ENCODE results near the gene SCAANT1.

Gene SCAANT1

GRCh38 chr3:63911873-63912767 lies at the start of gene SCAANT1:
TSS of gene SCAANT1 (minus strand) at chr3:63912383.
- DNase-seq (ENCODE audit: low read depth, low spot score) = no peak

GRCh38 chr3:63961891-63962290 lies 49.7 kb upstream of the SCAANT1 start:
- Histone ChIP-seq H3K27ac (ENCODE audit: low read length) (no peak overlapping the region), H3K27me3 (ENCODE audit: control insufficient read depth, insufficient read depth, low read length) (no peaks in the 10 kb centered on the region), H3K9me3 (ENCODE audit: control insufficient read depth, insufficient read depth, low read length) (no peaks in the 10 kb centered on the region), H3K4me3 (ENCODE audit: low read length) (no peak overlapping the region), H3K4me1 (ENCODE audit: control insufficient read depth, insufficient read depth, low read length) (no peaks in the 10 kb centered on the region), H3K36me3 (ENCODE audit: control insufficient read depth, insufficient read depth, low read length) (no peaks in the 10 kb centered on the region)
- DNase-seq (ENCODE audit: low read depth, low spot score) = peak; percentile 22
- no CpG with 5 or more reads among the region's 2 CpGs for WGBS (ENCODE audit: insufficient coverage, insufficient read length)

More at GRCh38 chr3:63911873-63912767, at the start of gene SCAANT1:
- no peaks in the 10 kb centered on the region for H3K4me1 ChIP-seq (ENCODE audit: control insufficient read depth, insufficient read depth, low read length)
- no CpG with 5 or more reads among the region's 115 CpGs for WGBS (ENCODE audit: insufficient coverage, insufficient read length)
- no peak within 1 kb of the TSS for H3K27ac ChIP-seq (ENCODE audit: low read length)
- H3K27me3 ChIP-seq (ENCODE audit: control insufficient read depth, insufficient read depth, low read length) = no peaks in the 10 kb centered on the region
- H3K4me3 ChIP-seq (ENCODE audit: low read length) = peak within 1 kb of the TSS; percentile 75
- H3K36me3 ChIP-seq (ENCODE audit: control insufficient read depth, insufficient read depth, low read length) = no peaks in the 10 kb centered on the region
- H3K9me3 ChIP-seq (ENCODE audit: control insufficient read depth, insufficient read depth, low read length) = no peaks in the 10 kb centered on the region

GRCh38 chr3:63960048-63960711 lies 48.0 kb upstream of the SCAANT1 start:
- Histone ChIP-seq H3K4me1 (ENCODE audit: control insufficient read depth, insufficient read depth, low read length) (peaks cover 2% of the 10 kb centered on the region; the same call in 1 of the 2 replicates), H3K9me3 (ENCODE audit: control insufficient read depth, insufficient read depth, low read length) (no peaks in the 10 kb centered on the region), H3K27me3 (ENCODE audit: control insufficient read depth, insufficient read depth, low read length) (no peaks in the 10 kb centered on the region), H3K36me3 (ENCODE audit: control insufficient read depth, insufficient read depth, low read length) (no peaks in the 10 kb centered on the region), H3K4me3 (ENCODE audit: low read length) (no peak overlapping the region), H3K27ac (ENCODE audit: low read length) (no peak overlapping the region)
- WGBS (ENCODE audit: insufficient coverage, insufficient read length) = no CpG with 5 or more reads among the region's 6 CpGs
- no peak for DNase-seq (ENCODE audit: low read depth, low spot score)

- Histone ChIP-seq H3K27ac (ENCODE audit: low read length) (no peak overlapping the region), H3K36me3 (ENCODE audit: control insufficient read depth, insufficient read depth, low read length) (no peaks in the 10 kb centered on the region), H3K4me1 (ENCODE audit: control insufficient read depth, insufficient read depth, low read length) (peaks cover 3% of the 10 kb centered on the region; the same call in 1 of the 2 replicates), H3K9me3 (ENCODE audit: control insufficient read depth, insufficient read depth, low read length) (no peaks in the 10 kb centered on the region), H3K27me3 (ENCODE audit: control insufficient read depth, insufficient read depth, low read length) (no peaks in the 10 kb centered on the region), H3K4me3 (ENCODE audit: low read length) (no peak overlapping the region)
- WGBS (ENCODE audit: insufficient coverage, insufficient read length) = no CpG with 5 or more reads among the region's 3 CpGs
- no peak for DNase-seq (ENCODE audit: low read depth, low spot score)
These were observed 47.0 kb upstream of the SCAANT1 start for GRCh38 chr3:63959146-63959545.

DNA sequence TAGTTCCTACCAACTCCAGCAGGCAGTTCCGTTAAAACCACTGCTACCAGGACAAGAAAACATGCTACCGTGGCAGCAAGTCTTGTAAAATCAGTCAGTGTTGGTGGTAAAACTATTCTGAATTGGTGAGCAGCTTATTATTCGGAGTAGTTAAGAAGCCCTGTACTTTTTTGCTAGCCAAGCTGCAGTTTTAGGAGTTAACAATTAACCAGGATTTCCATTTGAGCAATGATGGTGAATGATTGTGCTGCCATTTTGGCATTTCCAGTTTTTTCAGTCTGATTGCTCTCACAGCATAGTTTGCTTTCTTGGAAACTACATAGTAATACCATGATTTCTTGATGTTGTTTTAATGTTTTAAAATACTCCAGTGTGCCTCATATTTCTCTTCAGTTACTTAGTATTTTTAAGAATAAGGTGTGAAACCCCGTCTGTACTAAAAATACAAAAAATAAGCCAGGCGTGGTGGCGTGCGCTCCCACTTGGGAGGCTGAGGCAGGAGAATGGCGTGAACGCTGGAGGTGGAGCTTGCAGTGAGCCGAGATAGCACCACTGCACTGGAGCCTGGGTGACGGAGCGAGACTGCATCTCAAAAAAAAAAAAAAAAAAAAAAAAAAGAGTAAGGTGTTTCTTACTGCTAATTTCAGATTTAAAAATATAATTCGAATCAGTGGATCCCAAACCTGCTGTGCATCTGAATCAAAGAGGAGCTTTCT lies 43.8 kb upstream of the SCAANT1 start:
- H3K4me3 ChIP-seq (ENCODE audit: low read length) = no peak overlapping the region
- H3K27me3 ChIP-seq (ENCODE audit: control insufficient read depth, insufficient read depth, low read length) = no peaks in the 10 kb centered on the region
- H3K4me1 ChIP-seq (ENCODE audit: control insufficient read depth, insufficient read depth, low read length) = peaks cover 5% of the 10 kb centered on the region; the same call in 1 of the 2 replicates
- DNase-seq (ENCODE audit: low read depth, low spot score) = no peak
- no peaks in the 10 kb centered on the region for H3K36me3 ChIP-seq (ENCODE audit: control insufficient read depth, insufficient read depth, low read length)
- no peak overlapping the region for H3K27ac ChIP-seq (ENCODE audit: low read length)
- no peaks in the 10 kb centered on the region for H3K9me3 ChIP-seq (ENCODE audit: control insufficient read depth, insufficient read depth, low read length)
- WGBS (ENCODE audit: insufficient coverage, insufficient read length) = no CpG with 5 or more reads among the region's 13 CpGs

DNA sequence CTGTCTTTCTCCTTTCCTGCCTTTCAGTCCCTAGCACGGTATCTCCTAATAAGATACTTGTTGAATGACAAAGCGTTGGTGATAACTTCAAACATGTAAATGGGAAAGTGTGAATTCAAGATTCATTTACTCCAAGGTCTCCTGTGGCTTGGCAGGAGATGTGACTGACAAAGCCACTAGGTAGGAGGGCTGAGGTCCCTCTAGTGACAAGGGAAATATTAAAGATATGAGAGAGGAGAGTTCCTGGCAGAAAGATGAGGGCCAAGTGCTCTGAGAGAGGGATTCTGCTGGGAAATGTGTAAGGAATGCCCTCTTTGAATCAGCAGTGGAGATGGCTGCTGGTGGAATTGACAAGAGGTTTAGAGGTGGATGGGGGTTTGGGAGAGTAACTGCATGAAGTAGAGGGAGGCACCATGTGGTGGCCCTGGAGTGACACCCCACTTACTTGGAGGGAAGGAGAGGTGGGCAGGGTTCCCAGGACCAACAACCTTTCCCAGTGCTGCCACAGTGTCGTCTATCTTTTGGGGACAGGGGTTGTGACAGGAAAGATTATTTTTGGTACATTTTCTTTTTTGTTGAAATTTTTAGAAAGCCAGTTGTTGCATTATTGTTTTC lies 43.0 kb upstream of the SCAANT1 start:
- WGBS (ENCODE audit: insufficient coverage, insufficient read length) = no CpG with 5 or more reads among the region's 3 CpGs
- DNase-seq (ENCODE audit: low read depth, low spot score) = no peak
- no peak overlapping the region for H3K4me3 ChIP-seq (ENCODE audit: low read length)
- H3K9me3 ChIP-seq (ENCODE audit: control insufficient read depth, insufficient read depth, low read length) = no peaks in the 10 kb centered on the region
- H3K27ac ChIP-seq (ENCODE audit: low read length) = no peak overlapping the region
- H3K27me3 ChIP-seq (ENCODE audit: control insufficient read depth, insufficient read depth, low read length) = no peaks in the 10 kb centered on the region
- no peaks in the 10 kb centered on the region for H3K36me3 ChIP-seq (ENCODE audit: control insufficient read depth, insufficient read depth, low read length)
- peaks cover 5% of the 10 kb centered on the region; the same call in 1 of the 2 replicates for H3K4me1 ChIP-seq (ENCODE audit: control insufficient read depth, insufficient read depth, low read length)

DNA sequence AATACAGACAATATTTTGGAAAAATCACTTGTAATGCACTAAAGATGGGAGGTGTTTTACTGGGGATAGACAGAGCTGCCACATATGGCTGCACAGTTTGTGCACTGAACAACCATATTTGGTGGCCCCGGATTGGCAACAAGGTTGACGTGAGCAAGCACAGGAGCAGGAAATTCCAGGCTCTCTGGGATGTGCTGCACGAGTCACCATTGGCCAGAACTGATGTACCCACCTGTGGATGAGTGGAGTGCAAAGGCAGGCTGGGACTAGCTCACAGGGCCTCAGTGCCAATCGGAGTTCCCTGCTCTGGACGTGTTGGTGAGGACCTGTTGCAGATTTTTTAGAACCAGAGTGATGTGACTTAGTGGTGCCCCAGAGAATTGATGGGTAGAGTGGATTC lies 42.0 kb upstream of the SCAANT1 start:
- WGBS (ENCODE audit: insufficient coverage, insufficient read length) = no CpG with 5 or more reads among the region's 5 CpGs
- H3K4me3 ChIP-seq (ENCODE audit: low read length) = no peak overlapping the region
- H3K4me1 ChIP-seq (ENCODE audit: control insufficient read depth, insufficient read depth, low read length) = peaks cover 5% of the 10 kb centered on the region; the same call in 1 of the 2 replicates
- no peaks in the 10 kb centered on the region for H3K36me3 ChIP-seq (ENCODE audit: control insufficient read depth, insufficient read depth, low read length)
- H3K9me3 ChIP-seq (ENCODE audit: control insufficient read depth, insufficient read depth, low read length) = no peaks in the 10 kb centered on the region
- H3K27me3 ChIP-seq (ENCODE audit: control insufficient read depth, insufficient read depth, low read length) = no peaks in the 10 kb centered on the region
- no peak overlapping the region for H3K27ac ChIP-seq (ENCODE audit: low read length)
- DNase-seq (ENCODE audit: low read depth, low spot score) = no peak

GRCh38 chr3:63952248-63952594 lies 40.0 kb upstream of the SCAANT1 start:
- Histone ChIP-seq H3K9me3 (ENCODE audit: control insufficient read depth, insufficient read depth, low read length) (no peaks in the 10 kb centered on the region), H3K27me3 (ENCODE audit: control insufficient read depth, insufficient read depth, low read length) (no peaks in the 10 kb centered on the region), H3K36me3 (ENCODE audit: control insufficient read depth, insufficient read depth, low read length) (no peaks in the 10 kb centered on the region), H3K4me3 (ENCODE audit: low read length) (no peak overlapping the region), H3K4me1 (ENCODE audit: control insufficient read depth, insufficient read depth, low read length) (peaks cover 5% of the 10 kb centered on the region; the same call in 1 of the 2 replicates), H3K27ac (ENCODE audit: low read length) (no peak overlapping the region)
- no CpG with 5 or more reads among the region's 2 CpGs for WGBS (ENCODE audit: insufficient coverage, insufficient read length)
- no peak for DNase-seq (ENCODE audit: low read depth, low spot score)

DNA sequence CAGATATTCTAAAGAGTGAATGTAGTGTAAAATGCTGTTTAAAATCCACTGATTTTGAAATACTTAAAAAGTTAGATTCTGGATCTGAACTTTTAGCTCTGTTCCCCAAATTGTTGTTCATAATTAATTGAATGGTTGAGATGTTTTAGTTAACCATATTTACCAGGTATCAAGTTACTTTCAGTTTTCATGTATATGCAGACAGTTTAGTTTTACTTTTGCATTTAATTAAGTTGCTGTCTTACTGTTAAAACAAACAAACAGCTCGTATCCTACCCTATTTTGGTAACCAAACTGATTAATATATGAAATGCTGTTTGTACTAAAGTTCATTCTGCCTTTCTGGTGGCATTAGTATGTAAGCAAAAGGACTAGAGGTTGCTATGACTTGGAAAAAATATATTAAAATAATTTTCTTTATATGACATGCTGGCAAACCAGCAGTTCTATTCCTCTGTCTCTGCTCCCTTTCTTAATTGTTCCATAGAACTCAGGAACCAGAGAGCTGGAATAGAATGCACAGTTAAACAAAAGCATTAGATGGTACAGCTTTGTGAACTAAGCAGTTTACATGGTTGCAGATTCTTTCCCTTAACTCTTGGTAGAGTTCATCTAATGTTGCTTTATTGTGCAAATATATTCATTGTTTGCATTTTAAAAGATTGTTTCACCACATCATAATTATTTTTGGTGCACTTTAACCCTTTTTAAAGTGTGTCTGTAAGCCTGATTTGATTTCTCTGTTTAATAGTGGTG lies 39.5 kb upstream of the SCAANT1 start:
- Histone ChIP-seq H3K27me3 (ENCODE audit: control insufficient read depth, insufficient read depth, low read length) (no peaks in the 10 kb centered on the region), H3K4me1 (ENCODE audit: control insufficient read depth, insufficient read depth, low read length) (peaks cover 5% of the 10 kb centered on the region; the same call in 1 of the 2 replicates), H3K9me3 (ENCODE audit: control insufficient read depth, insufficient read depth, low read length) (no peaks in the 10 kb centered on the region), H3K4me3 (ENCODE audit: low read length) (no peak overlapping the region), H3K27ac (ENCODE audit: low read length) (no peak overlapping the region), H3K36me3 (ENCODE audit: control insufficient read depth, insufficient read depth, low read length) (no peaks in the 10 kb centered on the region)
- WGBS (ENCODE audit: insufficient coverage, insufficient read length) = no CpG with 5 or more reads among the region's 1 CpG
- DNase-seq (ENCODE audit: low read depth, low spot score) = no peak

Data from iPS DF 6.9 (cell line).